ENCODE results near the gene ATF4.
"Not testable (repeated sequence)": the region's sequence is repeated elsewhere in the genome, so short reads cannot be mapped to it uniquely, and the experiment has no call there.

The ATF4 gene

DNA sequence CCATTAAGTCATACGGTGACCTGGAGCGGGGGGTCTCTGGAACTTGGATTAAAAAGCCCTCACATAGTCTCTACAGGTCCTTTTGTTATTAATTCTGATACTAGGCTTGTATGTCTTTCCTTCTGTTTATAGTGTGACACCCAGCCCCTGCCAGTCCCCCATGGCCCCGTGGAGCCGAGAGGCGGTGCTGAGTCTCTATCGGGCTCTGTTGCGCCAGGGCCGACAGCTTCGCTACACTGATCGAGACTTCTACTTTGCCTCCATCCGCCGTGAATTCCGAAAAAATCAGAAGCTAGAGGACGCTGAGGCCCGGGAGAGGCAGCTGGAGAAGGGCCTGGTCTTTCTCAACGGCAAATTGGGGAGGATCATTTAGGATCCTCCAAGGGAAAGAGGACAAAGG, 16.3 kb upstream of the ATF4 start:
- Histone ChIP-seq H2AFZ (ENCODE audit: low read depth, low read length, severe bottlenecking) (no peak overlapping the region), H3K27me3 (ENCODE audit: low read length) (no peaks in the 10 kb centered on the region), H3F3A (ENCODE audit: insufficient read depth) (no peaks in the 10 kb centered on the region), H3K4me3 (ENCODE audit: insufficient read depth, low read length, poor library complexity, severe bottlenecking) (no peak overlapping the region), H3K27ac (ENCODE audit: low read depth, low read length) (no peak overlapping the region), H3K9ac (ENCODE audit: low read length) (peak overlapping the region; percentile 93), H3K4me2 (ENCODE audit: low read depth, low read length, poor library complexity, severe bottlenecking) (peak overlapping the region; percentile 92), H3K79me2 (ENCODE audit: insufficient read depth, low read length) (peaks cover 60% of the 10 kb centered on the region), H3K36me3 (ENCODE audit: low read length) (0 out of 2 replicates have a peak, but pooled peaks cover 6% of the 10 kb centered on the region), H3K9me2 (replicated peaks; ENCODE audit: insufficient read depth, low read length) (no peaks in the 10 kb centered on the region), H3K9me3 (ENCODE audit: insufficient read depth, low read length) (no peaks in the 10 kb centered on the region), H4K20me1 (ENCODE audit: low read depth, low read length) (no peaks in the 10 kb centered on the region)
- TF ChIP-seq, protein P1, sequence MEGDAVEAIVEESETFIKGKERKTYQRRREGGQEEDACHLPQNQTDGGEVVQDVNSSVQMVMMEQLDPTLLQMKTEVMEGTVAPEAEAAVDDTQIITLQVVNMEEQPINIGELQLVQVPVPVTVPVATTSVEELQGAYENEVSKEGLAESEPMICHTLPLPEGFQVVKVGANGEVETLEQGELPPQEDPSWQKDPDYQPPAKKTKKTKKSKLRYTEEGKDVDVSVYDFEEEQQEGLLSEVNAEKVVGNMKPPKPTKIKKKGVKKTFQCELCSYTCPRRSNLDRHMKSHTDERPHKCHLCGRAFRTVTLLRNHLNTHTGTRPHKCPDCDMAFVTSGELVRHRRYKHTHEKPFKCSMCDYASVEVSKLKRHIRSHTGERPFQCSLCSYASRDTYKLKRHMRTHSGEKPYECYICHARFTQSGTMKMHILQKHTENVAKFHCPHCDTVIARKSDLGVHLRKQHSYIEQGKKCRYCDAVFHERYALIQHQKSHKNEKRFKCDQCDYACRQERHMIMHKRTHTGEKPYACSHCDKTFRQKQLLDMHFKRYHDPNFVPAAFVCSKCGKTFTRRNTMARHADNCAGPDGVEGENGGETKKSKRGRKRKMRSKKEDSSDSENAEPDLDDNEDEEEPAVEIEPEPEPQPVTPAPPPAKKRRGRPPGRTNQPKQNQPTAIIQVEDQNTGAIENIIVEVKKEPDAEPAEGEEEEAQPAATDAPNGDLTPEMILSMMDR (IDR thresholded peaks at IDR 0.05; ENCODE audit: insufficient read depth, low read length, poor library complexity, severe bottlenecking) = no peak
- no peak for TF ChIP-seq EZH2phosphoT487 (conservative IDR thresholded peaks at IDR 0.05; ENCODE audit: low read length)

GRCh38 chr22:39507021-39507420, 13.3 kb upstream of the ATF4 start:
- H3K9me3 ChIP-seq (ENCODE audit: insufficient read depth, low read length); H4K20me1 ChIP-seq (ENCODE audit: low read depth, low read length); H3K9ac ChIP-seq (ENCODE audit: low read length); H3K4me2 ChIP-seq (ENCODE audit: low read depth, low read length, poor library complexity, severe bottlenecking); H3K27ac ChIP-seq (ENCODE audit: low read depth, low read length); H3K27me3 ChIP-seq (ENCODE audit: low read length); H2AFZ ChIP-seq (ENCODE audit: low read depth, low read length, severe bottlenecking); H3K36me3 ChIP-seq (ENCODE audit: low read length); H3F3A ChIP-seq (ENCODE audit: insufficient read depth); H3K9me2 ChIP-seq (replicated peaks; ENCODE audit: insufficient read depth, low read length); H3K4me3 ChIP-seq (ENCODE audit: insufficient read depth, low read length, poor library complexity, severe bottlenecking): not testable (repeated sequence)
- H3K79me2 ChIP-seq (ENCODE audit: insufficient read depth, low read length) = peaks cover 67% of the 10 kb centered on the region

DNA sequence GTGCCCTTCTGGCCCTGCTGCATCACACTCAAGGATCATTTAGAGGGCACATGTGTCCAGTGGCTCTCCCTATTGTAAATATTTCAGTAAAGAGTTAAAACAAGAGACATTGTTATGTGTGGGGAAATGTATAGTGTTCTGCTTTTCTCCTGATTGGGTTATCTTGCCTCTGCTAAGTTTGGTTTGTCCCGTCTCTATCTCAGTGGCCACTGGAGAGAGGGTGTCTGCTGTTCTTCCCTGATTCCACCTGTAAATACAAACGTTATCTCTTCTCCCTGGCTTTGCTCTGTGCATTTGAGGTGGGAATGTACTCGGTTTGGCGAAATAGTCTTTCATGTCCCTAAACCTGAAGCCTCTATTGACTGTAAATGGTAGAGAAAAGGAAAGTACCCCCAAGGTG, 12.0 kb upstream of the ATF4 start:
- H3K79me2 ChIP-seq (ENCODE audit: insufficient read depth, low read length) = peaks cover 57% of the 10 kb centered on the region
- no peaks in the 10 kb centered on the region for H3K9me2 ChIP-seq (replicated peaks; ENCODE audit: insufficient read depth, low read length)
- H3K36me3 ChIP-seq (ENCODE audit: low read length) = 0 out of 2 replicates have a peak, but pooled peaks cover 6% of the 10 kb centered on the region
- H3K4me3 ChIP-seq (ENCODE audit: insufficient read depth, low read length, poor library complexity, severe bottlenecking) = no peak overlapping the region
- H3K9me3 ChIP-seq (ENCODE audit: insufficient read depth, low read length) = no peaks in the 10 kb centered on the region
- no peak overlapping the region for H3K4me2 ChIP-seq (ENCODE audit: low read depth, low read length, poor library complexity, severe bottlenecking)
- H2AFZ ChIP-seq (ENCODE audit: low read depth, low read length, severe bottlenecking) = no peak overlapping the region
- TF ChIP-seq, protein P1 (IDR thresholded peaks at IDR 0.05; ENCODE audit: insufficient read depth, low read length, poor library complexity, severe bottlenecking) = no peak
- no peak for TF ChIP-seq EZH2phosphoT487 (conservative IDR thresholded peaks at IDR 0.05; ENCODE audit: low read length)
- H3K9ac ChIP-seq (ENCODE audit: low read length) = no peak overlapping the region
- H3K27ac ChIP-seq (ENCODE audit: low read depth, low read length) = no peak overlapping the region
- no peaks in the 10 kb centered on the region for H3F3A ChIP-seq (ENCODE audit: insufficient read depth)
- no peaks in the 10 kb centered on the region for H3K27me3 ChIP-seq (ENCODE audit: low read length)
- no peaks in the 10 kb centered on the region for H4K20me1 ChIP-seq (ENCODE audit: low read depth, low read length)

DNA sequence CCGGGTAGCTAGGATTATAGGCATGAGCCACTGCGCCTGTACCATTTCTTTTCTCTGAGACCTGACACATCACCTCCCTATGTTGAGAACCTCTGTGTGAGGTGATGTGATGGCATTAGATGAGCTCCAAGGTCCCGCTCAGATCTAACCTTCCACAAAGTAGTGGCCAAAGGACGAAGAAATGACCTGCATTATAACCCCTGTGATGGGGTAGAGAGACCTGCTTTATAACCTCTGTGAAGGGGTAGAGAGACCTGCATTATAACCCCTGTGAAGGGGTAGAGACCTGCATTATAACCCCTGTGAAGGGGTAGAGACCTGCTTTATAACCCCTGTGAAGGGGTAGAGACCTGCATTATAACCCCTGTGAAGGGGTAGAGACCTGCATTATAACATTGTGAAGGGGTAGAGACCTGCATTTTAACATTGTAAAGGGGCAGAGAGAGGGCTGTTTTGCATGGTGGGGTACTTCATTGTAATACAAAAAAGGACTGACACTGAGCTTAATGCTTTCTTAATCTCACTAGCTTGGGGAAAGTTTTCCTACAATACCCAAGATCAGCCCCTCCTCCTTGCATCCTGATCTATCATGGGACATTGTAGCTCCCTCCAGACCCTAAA, 9.7 kb upstream of the ATF4 start:
- no peak overlapping the region for H3K9ac ChIP-seq (ENCODE audit: low read length)
- TF ChIP-seq, protein P1 (IDR thresholded peaks at IDR 0.05; ENCODE audit: insufficient read depth, low read length, poor library complexity, severe bottlenecking) = no peak
- H3K79me2 ChIP-seq (ENCODE audit: insufficient read depth, low read length) = peaks cover 48% of the 10 kb centered on the region
- no peak overlapping the region for H3K4me2 ChIP-seq (ENCODE audit: low read depth, low read length, poor library complexity, severe bottlenecking)
- H3F3A ChIP-seq (ENCODE audit: insufficient read depth) = no peaks in the 10 kb centered on the region
- no peaks in the 10 kb centered on the region for H3K9me2 ChIP-seq (replicated peaks; ENCODE audit: insufficient read depth, low read length)
- no peaks in the 10 kb centered on the region; the same call in 1 of the 2 replicates for H4K20me1 ChIP-seq (ENCODE audit: low read depth, low read length)
- no peak overlapping the region for H3K27ac ChIP-seq (ENCODE audit: low read depth, low read length)
- no peaks in the 10 kb centered on the region for H3K9me3 ChIP-seq (ENCODE audit: insufficient read depth, low read length)
- H3K27me3 ChIP-seq (ENCODE audit: low read length) = no peaks in the 10 kb centered on the region
- H3K36me3 ChIP-seq (ENCODE audit: low read length) = peaks cover 18% of the 10 kb centered on the region; the same call in 1 of the 2 replicates
- no peak overlapping the region for H2AFZ ChIP-seq (ENCODE audit: low read depth, low read length, severe bottlenecking)
- H3K4me3 ChIP-seq (ENCODE audit: insufficient read depth, low read length, poor library complexity, severe bottlenecking) = no peak overlapping the region

Measured in SU-DHL-6 (cell line).